AG10803 (cell line): ENCODE data around the gene TSPAN12.

Source experiments
- DNase-seq: peaks from one replicate; pipeline ENCODE4 v3.0.0; 2010; ENCODE audit warnings: low read depth
- H3K4me3 ChIP-seq: 2 replicates; pipeline ENCODE4 v1.5.1; 2011; ENCODE audit warnings: mild to moderate bottlenecking, low read length, control low read depth
- CTCF ChIP-seq: conservative IDR thresholded peaks from 2 replicates; pipeline ENCODE4 v1.5.1; 2011; ENCODE audit warnings: mild to moderate bottlenecking, low read length, control low read depth, inconsistent platforms

The TSPAN12 gene

GRCh38 chr7:120743128-120743527 lies 114.8 kb downstream of the TSPAN12 start:
- no peak for TF ChIP-seq CTCF
- H3K4me3 ChIP-seq: no peak overlapping the region
- DNase-seq: no peak

- TF ChIP-seq CTCF: no peak
Measured at GRCh38 chr7:120742372-120742771, 115.6 kb downstream of the TSPAN12 start.

GRCh38 chr7:120741371-120742042 lies 116.4 kb downstream of the TSPAN12 start:
- DNase-seq: no peak
- no peak for TF ChIP-seq CTCF

More at GRCh38 chr7:120742372-120742771, 115.6 kb downstream of the TSPAN12 start:
- no peak for DNase-seq
- no peak overlapping the region for H3K4me3 ChIP-seq

GRCh38 chr7:120740348-120740747 lies 117.6 kb downstream of the TSPAN12 start:
- H3K4me3 ChIP-seq: no peak overlapping the region
- no peak for DNase-seq
- no peak for TF ChIP-seq CTCF

More at GRCh38 chr7:120741371-120742042, 116.4 kb downstream of the TSPAN12 start:
- H3K4me3 ChIP-seq: no peak overlapping the region

- no peak for DNase-seq
- no peak overlapping the region for H3K4me3 ChIP-seq
- TF ChIP-seq CTCF: no peak
Measured at GRCh38 chr7:120738816-120739215, 119.1 kb downstream of the TSPAN12 start.
